Lung (tissue), 12 donors: ENCODE results near the gene TBCK. TPM values are rescaled to one million over a fixed set of nuclear protein-coding genes. Genes with fewer than 3 reads are reported as not detected.

Experiments
- ATAC-seq: fragments of 200-7000 bp; cut with Tn5 transposase; one replicate; pipeline ENCODE4 v1.9.1; 2020; ENCODE audit warnings: moderate number of reproducible peaks; ENCODE audit not compliant: insufficient read depth, low FRiP score
- DNase-seq, 3 donors: peaks; one replicate each; pipeline ENCODE4 v3.0.0-alpha.2; 2013 to 2017
- H3K27ac ChIP-seq, 2 donors: one replicate each; pipeline ENCODE4 v1.5.1; 2013; ENCODE audit warnings: mild to moderate bottlenecking in 2 of 2, moderate library complexity in 2 of 2, control low read depth in 1 of 2, inconsistent platforms in 1 of 2, low read depth in 1 of 2, low read length in 1 of 2
- H3K27me3 ChIP-seq, 3 donors: one replicate each; pipeline ENCODE4 v1.5.1; 2013; ENCODE audit warnings: low read length in 2 of 3; ENCODE audit not compliant: control insufficient read depth in 3 of 3, insufficient read depth in 3 of 3
- H3K36me3 ChIP-seq, 4 donors: one replicate each; pipeline ENCODE4 v1.5.1; 2013; ENCODE audit warnings: low read length in 4 of 4, mild to moderate bottlenecking in 1 of 4, moderate library complexity in 1 of 4; ENCODE audit not compliant: control insufficient read depth in 4 of 4, insufficient read depth in 4 of 4
- H3K4me1 ChIP-seq, 5 donors: one replicate each; pipeline ENCODE4 v1.5.1; 2013; ENCODE audit warnings: low read length in 5 of 5, mild to moderate bottlenecking in 2 of 5, moderate library complexity in 1 of 5; ENCODE audit not compliant: control insufficient read depth in 5 of 5, insufficient read depth in 5 of 5
- H3K4me3 ChIP-seq: one replicate; pipeline ENCODE4 v1.5.1; 2013; ENCODE audit warnings: mild to moderate bottlenecking, control low read depth, moderate library complexity
- H3K9ac ChIP-seq, 2 donors: one replicate each; pipeline ENCODE4 v1.5.1; 2013; ENCODE audit warnings: low read length in 2 of 2, control low read depth in 1 of 2; ENCODE audit not compliant: insufficient read depth in 1 of 2
- H3K9me3 ChIP-seq, 4 donors: one replicate each; pipeline ENCODE4 v1.5.1; 2013; ENCODE audit warnings: low read length in 3 of 4, mild to moderate bottlenecking in 1 of 4, moderate library complexity in 1 of 4; ENCODE audit not compliant: control insufficient read depth in 4 of 4, insufficient read depth in 3 of 4
- WGBS, 2 donors: extraction: QIAGEN DNeasy Blood & Tissue Kit; methylation state at CpG; one replicate each; pipeline ENCODE4 v1.1.7; 2013; 5-methylcytosine and 5-hydroxymethylcytosine counted together
- polyA plus RNA-seq, 2 donors: library from polyadenylated mRNA; stranded (reverse); fragments of 200-250 nt; gene quantifications; one replicate each; pipeline ENCODE4 v1.2.1, GENCODE V29; 2013
- total RNA-seq, 2 donors: library from RNA; depleted of rRNA in 1 of 2; stranded (reverse); fragments of >200 nt in 1 of 2; gene quantifications; one replicate each; pipeline ENCODE4 v1.2.1, GENCODE V29; 2014 to 2021
- TF ChIP-seq, protein P1 (sequence below): IDR thresholded peaks from 2 replicates; pipeline ENCODE4 v1.5.1; 2012; ENCODE audit warnings: mild to moderate bottlenecking; ENCODE audit errors: control extremely low read depth, extremely low read depth
- donor health status: control.
- donor health status: control.
- donor health status: Bipolar disorder and iron deficiency.
- donor health status: healthy.
- donor health status: DM: yes; HTN: yes; CAD: no.

TBCK gene
- total and polyA plus RNA-seq, 4 donors, result 6.7 to 71.2 (median 18.6) TPM

DNA sequence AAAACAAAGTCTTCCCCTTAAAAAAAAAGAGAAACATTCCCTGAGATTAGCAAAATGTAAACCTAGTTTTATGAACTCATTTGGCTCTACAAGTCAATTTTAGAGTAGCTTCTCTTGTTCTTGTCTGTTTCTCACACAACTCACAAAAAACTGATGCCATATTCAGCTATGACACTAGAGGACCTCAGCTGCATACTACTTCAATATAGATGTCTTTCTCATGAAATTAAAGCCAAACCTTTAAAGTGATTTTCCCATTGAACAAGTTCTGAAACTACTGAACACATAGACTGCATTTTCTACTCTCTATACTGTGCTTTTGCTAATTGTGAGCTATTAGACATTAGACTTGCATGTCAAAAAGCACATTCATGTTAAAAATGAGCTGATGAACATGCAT lies 49.8 kb downstream of the TBCK start:
- Histone ChIP-seq H3K9ac (no peak overlapping the region), H3K27me3 (no peaks in the 10 kb centered on the region), H3K4me1 (peaks cover 0 to 3% (median 0%) of the 10 kb centered on the region in 5 donors), H3K36me3 (no peaks in the 10 kb centered on the region), H3K27ac (no peak overlapping the region), H3K9me3 (no peaks in the 10 kb centered on the region), H3K4me3 (no peak overlapping the region)
- TF ChIP-seq, protein P1, sequence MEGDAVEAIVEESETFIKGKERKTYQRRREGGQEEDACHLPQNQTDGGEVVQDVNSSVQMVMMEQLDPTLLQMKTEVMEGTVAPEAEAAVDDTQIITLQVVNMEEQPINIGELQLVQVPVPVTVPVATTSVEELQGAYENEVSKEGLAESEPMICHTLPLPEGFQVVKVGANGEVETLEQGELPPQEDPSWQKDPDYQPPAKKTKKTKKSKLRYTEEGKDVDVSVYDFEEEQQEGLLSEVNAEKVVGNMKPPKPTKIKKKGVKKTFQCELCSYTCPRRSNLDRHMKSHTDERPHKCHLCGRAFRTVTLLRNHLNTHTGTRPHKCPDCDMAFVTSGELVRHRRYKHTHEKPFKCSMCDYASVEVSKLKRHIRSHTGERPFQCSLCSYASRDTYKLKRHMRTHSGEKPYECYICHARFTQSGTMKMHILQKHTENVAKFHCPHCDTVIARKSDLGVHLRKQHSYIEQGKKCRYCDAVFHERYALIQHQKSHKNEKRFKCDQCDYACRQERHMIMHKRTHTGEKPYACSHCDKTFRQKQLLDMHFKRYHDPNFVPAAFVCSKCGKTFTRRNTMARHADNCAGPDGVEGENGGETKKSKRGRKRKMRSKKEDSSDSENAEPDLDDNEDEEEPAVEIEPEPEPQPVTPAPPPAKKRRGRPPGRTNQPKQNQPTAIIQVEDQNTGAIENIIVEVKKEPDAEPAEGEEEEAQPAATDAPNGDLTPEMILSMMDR, result no peak
- ATAC-seq (no peak), DNase-seq (peak in 2 of 3 donors; percentile 66 to 71)

DNA sequence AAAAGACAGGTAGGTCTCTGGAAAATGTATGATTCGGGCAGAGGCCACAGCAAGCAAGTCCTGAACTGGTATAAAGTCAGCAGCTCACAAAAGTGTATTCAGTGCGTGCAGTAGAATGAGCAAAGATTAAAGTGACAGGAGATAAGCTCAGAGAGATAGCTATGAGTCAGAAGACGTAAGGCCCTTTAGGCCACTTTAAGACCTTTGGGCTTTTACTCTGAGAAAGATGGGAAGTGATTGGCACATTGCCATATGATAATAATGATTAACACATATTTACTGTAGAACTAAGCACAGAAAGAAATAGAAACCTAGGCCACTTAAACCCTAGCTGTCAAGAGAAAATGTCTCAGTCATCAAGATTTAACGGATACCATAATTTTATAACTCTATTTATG lies 51.7 kb downstream of the TBCK start:
- no peaks in the 10 kb centered on the region for H3K36me3 ChIP-seq
- no peaks in the 10 kb centered on the region for H3K9me3 ChIP-seq
- H3K27me3 ChIP-seq, result no peaks in the 10 kb centered on the region
- H3K9ac ChIP-seq, result no peak overlapping the region
- ATAC-seq (no peak), DNase-seq (no peak)
- H3K27ac ChIP-seq, result no peak overlapping the region
- H3K4me3 ChIP-seq, result no peak overlapping the region
- TF ChIP-seq, protein P1, result no peak
- H3K4me1 ChIP-seq, result peaks cover 0 to 3% (median 0%) of the 10 kb centered on the region in 5 donors
- 83 to 86% methylated on average over 4 of the region's 4 CpGs for WGBS, 2 donors

DNA sequence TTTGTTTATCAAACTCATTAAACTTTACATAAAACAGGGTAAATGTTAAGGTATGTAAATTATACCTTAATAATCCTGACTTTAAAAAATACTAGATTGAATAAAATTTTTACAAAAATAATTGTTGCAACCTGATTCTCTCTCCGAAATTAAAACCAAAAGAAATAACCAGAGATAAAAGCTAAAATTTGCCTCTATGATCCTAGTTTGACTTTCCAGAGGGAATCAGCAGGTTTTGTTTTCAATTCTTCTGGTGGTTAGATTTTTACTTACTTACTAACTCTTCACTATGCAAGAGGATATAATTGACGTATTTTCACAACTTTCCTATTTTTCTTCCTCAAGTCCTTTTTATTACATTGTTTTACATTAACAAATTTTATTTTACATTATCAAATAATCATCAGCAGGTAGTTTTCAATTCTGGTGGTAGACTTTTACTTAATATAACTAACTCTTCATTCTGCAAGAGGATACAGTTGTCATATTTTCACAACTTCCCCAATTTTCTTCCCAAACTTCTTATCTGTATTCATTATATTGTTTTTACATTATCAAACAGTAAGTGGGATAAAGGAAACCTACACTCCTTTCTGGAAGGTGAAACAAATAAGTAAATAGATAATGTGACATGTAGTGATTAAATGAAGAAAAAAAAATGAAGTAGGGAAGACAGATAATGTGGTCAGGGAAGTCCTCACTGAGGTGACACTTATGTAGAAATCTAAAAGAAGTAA lies 52.2 kb downstream of the TBCK start:
- WGBS, 2 donors, result 95 to 96% methylated on average over 2 of the region's 2 CpGs
- DNase-seq (no peak), ATAC-seq (no peak)
- peaks cover 0 to 3% (median 0%) of the 10 kb centered on the region in 5 donors for H3K4me1 ChIP-seq
- no peaks in the 10 kb centered on the region for H3K9me3 ChIP-seq
- H3K4me3 ChIP-seq, result no peak overlapping the region
- no peak overlapping the region for H3K27ac ChIP-seq
- no peaks in the 10 kb centered on the region for H3K27me3 ChIP-seq
- TF ChIP-seq, protein P1, result no peak
- no peak overlapping the region for H3K9ac ChIP-seq
- no peaks in the 10 kb centered on the region for H3K36me3 ChIP-seq

DNA sequence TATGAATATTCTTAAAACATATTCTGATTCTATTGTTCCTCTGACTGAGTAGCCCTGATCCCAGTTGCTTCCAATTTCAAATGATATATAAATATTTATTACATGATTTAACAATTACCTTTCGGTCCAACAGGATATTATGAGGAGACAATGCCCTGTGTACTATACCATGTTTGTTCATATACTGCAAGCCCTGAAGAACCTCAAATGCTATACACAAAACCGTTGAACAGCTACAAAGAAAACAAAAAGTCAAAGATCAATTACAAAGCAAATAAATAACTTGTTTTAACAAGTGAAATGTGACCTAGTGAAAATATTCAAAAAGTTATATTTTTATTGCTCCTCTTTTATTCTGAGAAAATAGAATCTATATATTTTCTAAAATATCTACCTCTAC lies 54.0 kb downstream of the TBCK start:
- ATAC-seq (no peak), DNase-seq (no peak)
- H3K27me3 ChIP-seq, result no peaks in the 10 kb centered on the region
- no peak overlapping the region for H3K27ac ChIP-seq
- no peak overlapping the region for H3K4me3 ChIP-seq
- H3K36me3 ChIP-seq, result peaks cover 0 to 4% (median 0%) of the 10 kb centered on the region in 4 donors
- 67 to 80% methylated on average over 2 of the region's 2 CpGs for WGBS, 2 donors
- no peaks in the 10 kb centered on the region for H3K9me3 ChIP-seq
- H3K4me1 ChIP-seq, result peaks cover 0 to 3% (median 0%) of the 10 kb centered on the region in 5 donors
- TF ChIP-seq, protein P1, result no peak
- no peak overlapping the region for H3K9ac ChIP-seq
